Caco-2 (cell line): ENCODE results near the gene SLC22A23. TPM values are rescaled to one million over a fixed set of nuclear protein-coding genes. Genes with fewer than 3 reads are reported as not detected.

Experiments used
- BruUV-seq: library from RNA; stranded (reverse); fragments of 400-500 nt; replicated peaks from 2 replicates; lab custom pipeline; 2021; lab: Mats Ljungman, UMichigan
- CTCF ChIA-PET: fragments of 300-600 bp; sonication (Branson Sonifier 250); formaldehyde crosslinking; loops from one replicate; lab custom pipeline; 2022; ENCODE audit warnings: antibody characterized with exemption; lab: Charles Lee
- POLR2A ChIA-PET: fragments of 300-600 bp; sonication (Branson Sonifier 250); formaldehyde crosslinking; loops from one replicate; lab custom pipeline; 2022; ENCODE audit warnings: antibody characterized with exemption; lab: Charles Lee
- DNase-seq, 2 experiments: peaks; one replicate each; pipeline versions ENCODE4 v3.0.0 to v3.0.0-alpha.2; 2020 to 2022
- H3K27me3 ChIP-seq: replicated peaks from 2 replicates; pipeline ENCODE4 v1.6.0; 2011; ENCODE audit warnings: low read length; ENCODE audit not compliant: control insufficient read depth, insufficient read depth
- H3K36me3 ChIP-seq: 2 replicates; pipeline ENCODE4 v1.5.1; 2011; ENCODE audit warnings: low read length; ENCODE audit not compliant: control insufficient read depth, insufficient read depth
- H3K4me1 ChIP-seq: fragments of 250-450 bp; sonication (Bioruptor Pico); 2 replicates; pipeline ENCODE4 v1.5.1; 2020; ENCODE audit warnings: mild to moderate bottlenecking
- H3K4me3 ChIP-seq: 2 replicates; pipeline ENCODE4 v1.5.1; 2011; ENCODE audit warnings: low read depth, mild to moderate bottlenecking, control low read depth, low read length
- H3K9me3 ChIP-seq: fragments of 250-450 bp; sonication (Bioruptor Pico); 2 replicates; pipeline ENCODE4 v1.5.1; 2020; ENCODE audit warnings: mild to moderate bottlenecking, moderate library complexity
- H3K27ac Mint-ChIP-seq: one replicate; pipeline ENCODE4 v1.8.0; 2022; ENCODE audit warnings: mixed read lengths; ENCODE audit not compliant: unreplicated experiment
- H3K27me3 Mint-ChIP-seq: one replicate; pipeline ENCODE4 v1.8.0; 2022; ENCODE audit warnings: mixed read lengths; ENCODE audit not compliant: insufficient read depth, unreplicated experiment
- H3K36me3 Mint-ChIP-seq: one replicate; pipeline ENCODE4 v1.8.0; 2022; ENCODE audit warnings: mild to moderate bottlenecking, mixed read lengths; ENCODE audit not compliant: insufficient read depth, unreplicated experiment
- H3K4me1 Mint-ChIP-seq: one replicate; pipeline ENCODE4 v1.8.0; 2022; ENCODE audit warnings: low read depth, mixed read lengths; ENCODE audit not compliant: unreplicated experiment
- H3K4me3 Mint-ChIP-seq: one replicate; pipeline ENCODE4 v1.8.0; 2022; ENCODE audit warnings: mild to moderate bottlenecking, moderate library complexity, mixed read lengths; ENCODE audit not compliant: unreplicated experiment
- H3K9me3 Mint-ChIP-seq: one replicate; pipeline ENCODE4 v1.8.0; 2022; ENCODE audit warnings: mixed read lengths; ENCODE audit not compliant: unreplicated experiment
- CTCF ChIP-seq, 2 experiments: fragments of 200-600 bp in 1 of 2; IDR thresholded peaks; 1 replicate in 1 of 2; 2 replicates in 1 of 2; pipeline versions ENCODE4 v1.5.1 to v1.8.0; 2011 to 2022; ENCODE audit warnings: antibody characterized with exemption in 1 of 2, control low read depth in 1 of 2, inconsistent platforms in 1 of 2, low read depth in 1 of 2, low read length in 1 of 2, mild to moderate bottlenecking in 1 of 2, moderate library complexity in 1 of 2; ENCODE audit not compliant: insufficient read depth in 1 of 2, severe bottlenecking in 1 of 2, unreplicated experiment in 1 of 2
- intact Hi-C: fragments of 100-400 bp; cut with micrococcal nuclease; formaldehyde crosslinking; loops from one replicate; pipeline ENCODE4 v1.10.0; 2022; ENCODE audit not compliant: unreplicated experiment
- total RNA-seq: library from RNA; stranded (reverse); gene quantifications from 2 replicates; pipeline ENCODE4 v1.2.3, GENCODE V29; 2022

The SLC22A23 gene
- total RNA-seq, 1 experiment from 2014 or later: 45.5 TPM

- H3K4me1 Mint-ChIP-seq: peaks cover 61% of the 10 kb centered on the region
These were observed 48.2 kb downstream of the SLC22A23 start for GRCh38 chr6:3408665-3409064.

GRCh38 chr6:3407840-3408239, 49.0 kb downstream of the SLC22A23 start:
- H3K9me3 ChIP-seq: no peaks in the 10 kb centered on the region
- POLR2A ChIA-PET: no interaction called here
- H3K9me3 Mint-ChIP-seq: no peaks in the 10 kb centered on the region
- peaks cover 66% of the 10 kb centered on the region for H3K4me1 Mint-ChIP-seq
- peaks cover 74% of the 10 kb centered on the region for H3K36me3 Mint-ChIP-seq
- TF ChIP-seq CTCF (IDR thresholded peaks at IDR 0.05; ENCODE audit: insufficient read depth in 1 of 2, low read depth in 1 of 2, low read length in 1 of 2, severe bottlenecking in 1 of 2, unreplicated experiment in 1 of 2): no peak
- DNase-seq: no peak
- H3K4me3 Mint-ChIP-seq: no peak overlapping the region
- intact Hi-C loops: no loop called here
- BruUV-seq: no TSS peak
- peaks cover 90% of the 10 kb centered on the region for H3K4me1 ChIP-seq
- H3K36me3 ChIP-seq: no peaks in the 10 kb centered on the region
- H3K27me3 Mint-ChIP-seq: no peaks in the 10 kb centered on the region
- CTCF ChIA-PET: no interaction called here
- peak overlapping the region; percentile 67 for H3K27ac Mint-ChIP-seq
- H3K27me3 ChIP-seq: no peaks in the 10 kb centered on the region
- H3K4me3 ChIP-seq: no peak overlapping the region

More at GRCh38 chr6:3408665-3409064, 48.2 kb downstream of the SLC22A23 start:
- CTCF ChIA-PET: interaction anchor here (2.6 kb wide), 1 partner anchor 48 kb away, joined by 6 read pairs; the partner anchor contains the start of gene SLC22A23
- H3K27me3 ChIP-seq: no peaks in the 10 kb centered on the region
- TF ChIP-seq CTCF (IDR thresholded peaks at IDR 0.05; ENCODE audit: insufficient read depth in 1 of 2, low read depth in 1 of 2, low read length in 1 of 2, severe bottlenecking in 1 of 2, unreplicated experiment in 1 of 2): no peak
- POLR2A ChIA-PET: no interaction called here
- H3K4me3 ChIP-seq: no peak overlapping the region
- H3K4me1 ChIP-seq: peaks cover 91% of the 10 kb centered on the region
- 0 out of 2 replicates have a peak, but pooled peaks cover 3% of the 10 kb centered on the region for H3K36me3 ChIP-seq
- intact Hi-C loops: no loop called here
- Mint-ChIP-seq H3K36me3 (peaks cover 71% of the 10 kb centered on the region), H3K4me3 (no peak overlapping the region), H3K27me3 (no peaks in the 10 kb centered on the region), H3K27ac (peak overlapping the region; percentile 72), H3K9me3 (no peaks in the 10 kb centered on the region)
- no TSS peak for BruUV-seq
- DNase-seq: peak in 1 of 2 experiments; percentile 47
- H3K9me3 ChIP-seq: no peaks in the 10 kb centered on the region

GRCh38 chr6:3406891-3407809, 49.7 kb downstream of the SLC22A23 start:
- H3K4me3 ChIP-seq: no peak overlapping the region
- no peaks in the 10 kb centered on the region for H3K36me3 ChIP-seq
- no peak for DNase-seq
- peaks cover 90% of the 10 kb centered on the region for H3K4me1 ChIP-seq
- BruUV-seq: no TSS peak
- ChIA-PET POLR2A (no interaction called here), CTCF (interaction anchor here (0.6 kb wide), 1 partner anchor 958 kb away, joined by 4 read pairs; no protein-coding TSS in a partner anchor)
- TF ChIP-seq CTCF (IDR thresholded peaks at IDR 0.05; ENCODE audit: insufficient read depth in 1 of 2, low read depth in 1 of 2, low read length in 1 of 2, severe bottlenecking in 1 of 2, unreplicated experiment in 1 of 2): no peak
- no peak overlapping the region for H3K4me3 Mint-ChIP-seq
- no peaks in the 10 kb centered on the region for H3K9me3 ChIP-seq
- H3K27me3 Mint-ChIP-seq: no peaks in the 10 kb centered on the region
- no peaks in the 10 kb centered on the region for H3K9me3 Mint-ChIP-seq
- intact Hi-C loops: no loop called here
- H3K27ac Mint-ChIP-seq: peak overlapping the region; percentile 67
- H3K27me3 ChIP-seq: no peaks in the 10 kb centered on the region
- peaks cover 73% of the 10 kb centered on the region for H3K36me3 Mint-ChIP-seq
- H3K4me1 Mint-ChIP-seq: peaks cover 69% of the 10 kb centered on the region
